Activated B cell treated with CpG ODN at 0.5 μM for 24 hours (primary cell): ENCODE data around the gene PPM1E. TPM values are rescaled to one million over a fixed set of nuclear protein-coding genes. Genes with fewer than 3 reads are reported as not detected.

Experiments
- ATAC-seq: fragments of 200-7000 bp; cut with Tn5 transposase; one replicate; pipeline ENCODE4 v1.10.0; 2021; ENCODE audit warnings: low read depth, mild to moderate bottlenecking, moderate library complexity
- CTCF ChIA-PET: fragments of 350-600 bp; sonication (Branson Sonifier 250); formaldehyde crosslinking; loops from one replicate; lab custom pipeline; 2021; ENCODE audit warnings: antibody characterized with exemption; lab: Charles Lee
- POLR2A ChIA-PET: fragments of 350-600 bp; sonication (Branson Sonifier 250); formaldehyde crosslinking; loops from one replicate; lab custom pipeline; 2021; ENCODE audit warnings: antibody characterized with exemption; lab: Charles Lee
- DNase-seq: peaks from one replicate; pipeline ENCODE4 v3.0.0; 2022
- H3K27ac Mint-ChIP-seq: one replicate; pipeline ENCODE4 v1.8.0; 2020; ENCODE audit warnings: mixed read lengths
- H3K27me3 Mint-ChIP-seq: one replicate; pipeline ENCODE4 v1.8.0; 2021; ENCODE audit warnings: mixed read lengths
- H3K36me3 Mint-ChIP-seq: one replicate; pipeline ENCODE4 v1.8.0; 2021; ENCODE audit warnings: low read depth, mixed read lengths
- H3K4me1 Mint-ChIP-seq: one replicate; pipeline ENCODE4 v1.8.0; 2021; ENCODE audit warnings: mixed read lengths
- H3K4me3 Mint-ChIP-seq: one replicate; pipeline ENCODE4 v1.8.0; 2020; ENCODE audit warnings: mild to moderate bottlenecking, mixed read lengths
- H3K9me3 Mint-ChIP-seq: one replicate; pipeline ENCODE4 v1.8.0; 2020; ENCODE audit warnings: mixed read lengths
- intact Hi-C: fragments of 100-400 bp; cut with micrococcal nuclease; formaldehyde crosslinking; loops from one replicate; pipeline ENCODE4 v1.15.1; 2024
- total RNA-seq: library from RNA; stranded (reverse); gene quantifications from 2 replicates; pipeline ENCODE4 v1.2.3, GENCODE V29; 2022
- TF ChIP-seq, protein P1 (sequence below): fragments of 200-600 bp; IDR thresholded peaks from one replicate; pipeline ENCODE4 v1.8.0; 2022; ENCODE audit warnings: antibody characterized with exemption, mild to moderate bottlenecking

Gene PPM1E
- total RNA-seq, 1 donor from 2014 or later = 0.02 TPM

- ChIA-PET CTCF (no interaction called here), POLR2A (no interaction called here)
- no peak overlapping the region for H3K27ac Mint-ChIP-seq
Measured at GRCh38 chr17:59030811-59031210, 275.2 kb downstream of the PPM1E start.

More at GRCh38 chr17:59030811-59031210, 275.2 kb downstream of the PPM1E start:
- Mint-ChIP-seq H3K4me1 (peaks cover 5% of the 10 kb centered on the region), H3K9me3 (no peaks in the 10 kb centered on the region), H3K4me3 (no peak overlapping the region), H3K27me3 (no peaks in the 10 kb centered on the region), H3K36me3 (peaks cover 58% of the 10 kb centered on the region)
- ATAC-seq (no peak), DNase-seq (no peak)
- TF ChIP-seq, protein P1, sequence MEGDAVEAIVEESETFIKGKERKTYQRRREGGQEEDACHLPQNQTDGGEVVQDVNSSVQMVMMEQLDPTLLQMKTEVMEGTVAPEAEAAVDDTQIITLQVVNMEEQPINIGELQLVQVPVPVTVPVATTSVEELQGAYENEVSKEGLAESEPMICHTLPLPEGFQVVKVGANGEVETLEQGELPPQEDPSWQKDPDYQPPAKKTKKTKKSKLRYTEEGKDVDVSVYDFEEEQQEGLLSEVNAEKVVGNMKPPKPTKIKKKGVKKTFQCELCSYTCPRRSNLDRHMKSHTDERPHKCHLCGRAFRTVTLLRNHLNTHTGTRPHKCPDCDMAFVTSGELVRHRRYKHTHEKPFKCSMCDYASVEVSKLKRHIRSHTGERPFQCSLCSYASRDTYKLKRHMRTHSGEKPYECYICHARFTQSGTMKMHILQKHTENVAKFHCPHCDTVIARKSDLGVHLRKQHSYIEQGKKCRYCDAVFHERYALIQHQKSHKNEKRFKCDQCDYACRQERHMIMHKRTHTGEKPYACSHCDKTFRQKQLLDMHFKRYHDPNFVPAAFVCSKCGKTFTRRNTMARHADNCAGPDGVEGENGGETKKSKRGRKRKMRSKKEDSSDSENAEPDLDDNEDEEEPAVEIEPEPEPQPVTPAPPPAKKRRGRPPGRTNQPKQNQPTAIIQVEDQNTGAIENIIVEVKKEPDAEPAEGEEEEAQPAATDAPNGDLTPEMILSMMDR = no peak
- intact Hi-C loops = no loop called here

Other genes starting within 250 kb of the PPM1E start
- 109 and 112 TPM in 2 replicates for gene MTMR4, start 241.2 kb upstream of the PPM1E start, total RNA-seq
- 0.16 and 0.42 TPM in 2 replicates for gene TEX14, start 63.8 kb upstream of the PPM1E start, total RNA-seq
- 32.8 and 36.8 TPM in 2 replicates for gene RAD51C, start 63.3 kb upstream of the PPM1E start, total RNA-seq